IMR-90 (cell line): Measurements from ENCODE around the gene FBXW4. TPM values are rescaled to one million over a fixed set of nuclear protein-coding genes. Genes with fewer than 3 reads are reported as not detected.

ENCODE experiments used
- ATAC-seq: fragments of 200-7000 bp; cut with Tn5 transposase; 2 replicates; pipeline ENCODE4 v1.9.1; 2020; ENCODE audit warnings: low read depth, mild to moderate bottlenecking, moderate library complexity
- BruUV-seq: library from RNA; stranded (reverse); fragments of 400-500 nt; replicated peaks from 2 replicates; lab custom pipeline; 2021; lab: Mats Ljungman, UMichigan
- CTCF ChIA-PET: fragments of 300-600 bp; formaldehyde crosslinking; extraction: SDS; loops from one replicate; lab custom pipeline; 2021; ENCODE audit warnings: antibody characterized with exemption; lab: Yijun Ruan, JAX
- POLR2A ChIA-PET: fragments of 300-600 bp; sonication (Branson Sonifier 250); formaldehyde crosslinking; loops from one replicate; lab custom pipeline; 2022; ENCODE audit warnings: antibody characterized with exemption; ENCODE audit not compliant: unreplicated experiment; lab: Charles Lee
- DNase-seq: peaks from one replicate; pipeline ENCODE4 v3.0.0; 2013
- H2AFZ ChIP-seq: replicated peaks from 2 replicates; pipeline ENCODE3; 2013; ENCODE audit warnings: low read length, mild to moderate bottlenecking; ENCODE audit not compliant: poor library complexity
- H2AK5ac ChIP-seq: 2 replicates; pipeline ENCODE4 v1.6.1; 2013; ENCODE audit warnings: low read depth, low read length, inconsistent platforms
- H2AK9ac ChIP-seq: replicated peaks from 2 replicates; pipeline ENCODE3; 2013; ENCODE audit warnings: mild to moderate bottlenecking, low read depth, low read length, moderate library complexity; ENCODE audit not compliant: poor library complexity
- H2BK120ac ChIP-seq: 2 replicates; pipeline ENCODE4 v1.6.1; 2013; ENCODE audit warnings: low read depth, low read length, inconsistent platforms
- H2BK15ac ChIP-seq: 3 replicates; pipeline ENCODE4 v1.6.1; 2013; ENCODE audit warnings: low read depth, low read length, inconsistent platforms
- H2BK20ac ChIP-seq: 2 replicates; pipeline ENCODE4 v1.6.1; 2013; ENCODE audit warnings: low read depth, mild to moderate bottlenecking, inconsistent platforms, low read length, moderate library complexity
- H2BK5ac ChIP-seq: 2 replicates; pipeline ENCODE4 v1.6.1; 2013; ENCODE audit warnings: mild to moderate bottlenecking, low read depth, low read length, inconsistent platforms; ENCODE audit not compliant: poor library complexity, severe bottlenecking
- H3K14ac ChIP-seq: replicated peaks from 2 replicates; pipeline ENCODE4 v1.6.1; 2013; ENCODE audit warnings: low read depth, low read length, inconsistent platforms
- H3K18ac ChIP-seq: 2 replicates; pipeline ENCODE4 v1.6.1; 2013; ENCODE audit warnings: low read depth, low read length, control low read depth
- H3K23ac ChIP-seq: 2 replicates; pipeline ENCODE4 v1.6.1; 2013; ENCODE audit warnings: low read depth, low read length, inconsistent platforms
- H3K27ac ChIP-seq: 2 replicates; pipeline ENCODE4 v1.5.1; 2013; ENCODE audit warnings: mild to moderate bottlenecking, control low read depth, low read length; ENCODE audit not compliant: insufficient read depth
- H3K27me3 ChIP-seq: 2 replicates; pipeline ENCODE4 v1.6.1; 2013; ENCODE audit warnings: low read length; ENCODE audit not compliant: control insufficient read depth, insufficient read depth
- H3K36me3 ChIP-seq: 2 replicates; pipeline ENCODE4 v1.6.1; 2013; ENCODE audit warnings: low read length, mixed read lengths; ENCODE audit not compliant: control insufficient read depth, insufficient read depth
- H3K4ac ChIP-seq: 2 replicates; pipeline ENCODE4 v1.6.1; 2013; ENCODE audit warnings: low read depth, low read length, inconsistent platforms
- H3K4me1 ChIP-seq: 2 replicates; pipeline ENCODE4 v1.6.1; 2013; ENCODE audit warnings: low read length, mixed read lengths; ENCODE audit not compliant: control insufficient read depth, insufficient read depth
- H3K4me2 ChIP-seq: 2 replicates; pipeline ENCODE4 v1.6.1; 2013; ENCODE audit warnings: low read depth, mild to moderate bottlenecking, control low read depth, low read length, moderate library complexity
- H3K4me3 ChIP-seq: 2 replicates; pipeline ENCODE4 v1.5.1; 2013; ENCODE audit warnings: low read depth, mild to moderate bottlenecking, control low read depth, low read length, moderate library complexity; ENCODE audit not compliant: insufficient read depth
- H3K56ac ChIP-seq: 2 replicates; pipeline ENCODE4 v1.6.1; 2013; ENCODE audit warnings: low read length, inconsistent platforms; ENCODE audit not compliant: insufficient read depth; ENCODE audit errors: extremely low read depth
- H3K79me1 ChIP-seq, 2 experiments: 2 replicates each; pipeline ENCODE4 v1.6.1; 2013; ENCODE audit warnings: low read length in 2 of 2, inconsistent platforms in 1 of 2, low read depth in 1 of 2
- H3K9ac ChIP-seq: 2 replicates; pipeline ENCODE4 v1.6.1; 2013; ENCODE audit warnings: low read depth, low read length, control low read depth
- H3K9me1 ChIP-seq: 2 replicates; pipeline ENCODE4 v1.6.1; 2013; ENCODE audit warnings: low read length, inconsistent platforms; ENCODE audit not compliant: insufficient read depth
- H3K9me3 ChIP-seq: 2 replicates; pipeline ENCODE4 v1.6.1; 2013; ENCODE audit warnings: low read length; ENCODE audit not compliant: control insufficient read depth, insufficient read depth
- H4K20me1 ChIP-seq: 2 replicates; pipeline ENCODE4 v1.6.1; 2013; ENCODE audit warnings: low read length, inconsistent platforms; ENCODE audit not compliant: insufficient read depth
- H4K5ac ChIP-seq: 2 replicates; pipeline ENCODE4 v1.6.1; 2013; ENCODE audit warnings: mild to moderate bottlenecking, low read depth, low read length, control low read depth
- H4K8ac ChIP-seq, 2 experiments: 2 replicates each; pipeline ENCODE4 v1.6.1; 2013; ENCODE audit warnings: low read depth in 2 of 2, low read length in 2 of 2, control low read depth in 1 of 2, inconsistent platforms in 1 of 2
- H4K91ac ChIP-seq: 2 replicates; pipeline ENCODE4 v1.6.1; 2013; ENCODE audit warnings: low read depth, low read length, inconsistent platforms; ENCODE audit not compliant: insufficient read depth
- CHD1 ChIP-seq: IDR thresholded peaks from 2 replicates; pipeline ENCODE4 v1.6.1; 2012; ENCODE audit warnings: low read depth, low read length, improper control_type of control experiment
- CTCF ChIP-seq: conservative IDR thresholded peaks from 2 replicates; pipeline ENCODE4 v1.5.1; 2012; ENCODE audit warnings: mild to moderate bottlenecking, low read depth, low read length, improper control_type of control experiment
- MAFK ChIP-seq: IDR thresholded peaks from 2 replicates; pipeline ENCODE4 v1.6.1; 2012; ENCODE audit warnings: low read depth, low read length, improper control_type of control experiment
- POLR2A ChIP-seq: IDR thresholded peaks from 2 replicates; pipeline ENCODE4 v1.6.1; 2012; ENCODE audit warnings: mild to moderate bottlenecking, low read depth, low read length
- SMC3 ChIP-seq: fragments of 150-350 bp; IDR thresholded peaks from 2 replicates; pipeline ENCODE4 v1.6.1; 2016; ENCODE audit warnings: low read depth, mild to moderate bottlenecking, antibody characterized with exemption, low read length, moderate library complexity
- WGBS, 2 experiments: methylation state at CpG; one replicate each; pipeline versions ENCODE4 v1.1.5 to v1.1.7; 2013; ENCODE audit warnings: missing lambda C conversion rate in 2 of 2; ENCODE audit not compliant: insufficient read length in 1 of 2; ENCODE audit errors: extremely low coverage in 2 of 2; 5-methylcytosine and 5-hydroxymethylcytosine counted together
- dilution Hi-C: fragments of 300-500 bp; cut with HindIII; formaldehyde crosslinking; loops from one replicate; pipeline ENCODE4 v1.14.3; 2018; ENCODE audit warnings: low sequenced_read_pairs; ENCODE audit not compliant: unreplicated experiment
- in situ Hi-C: fragments of 300-500 bp; cut with MboI; formaldehyde crosslinking; loops from 3 replicates; pipeline ENCODE4 v1.14.3; 2019; ENCODE audit warnings: low sequenced_read_pairs, inconsistent platforms, mixed read lengths
- intact Hi-C: fragments of 100-400 bp; cut with micrococcal nuclease; formaldehyde crosslinking; loops from 2 replicates; pipeline ENCODE4 v1.10.0; 2022
- polyA plus RNA-seq, 3 experiments: library from polyadenylated mRNA; depleted of rRNA; stranded (reverse); fragments of >200 nt; gene quantifications; 2 replicates each; pipeline ENCODE4 v1.2.3, GENCODE V29; 2012; ENCODE audit warnings: low replicate concordance in 1 of 3
- total RNA-seq: library from RNA; depleted of rRNA; stranded (reverse); fragments of >200 nt; gene quantifications from 2 replicates; pipeline ENCODE4 v1.2.3, GENCODE V29; 2012
- TF ChIP-seq, protein P1 (sequence below): fragments of 150-350 bp; IDR thresholded peaks from 2 replicates; pipeline ENCODE4 v1.6.1; 2016; ENCODE audit warnings: low read depth, mild to moderate bottlenecking, low read length, moderate library complexity, borderline replicate concordance
- TF ChIP-seq, protein P2 (sequence below): fragments of 150-350 bp; IDR thresholded peaks from 2 replicates; pipeline ENCODE4 v1.6.1; 2017; ENCODE audit warnings: mild to moderate bottlenecking, antibody characterized with exemption, low read length, low read depth

Gene FBXW4
- total and polyA plus RNA-seq, 2 of the 4 experiments (the other 2 are of a cell fraction): 19.3 to 26.7 TPM

GRCh38 chr10:101569323-101569621 is 125.7 kb downstream of the FBXW4 start:
- Histone ChIP-seq H4K8ac (peak overlapping the region in 1 of 2 experiments; percentile 61; a peak in 1 of 4 replicates), H3K9me1 (no peaks in the 10 kb centered on the region; the same call in 1 of the 2 replicates), H4K5ac (no peak overlapping the region), H2BK15ac (no peak overlapping the region), H2BK120ac (no peak overlapping the region), H2BK5ac (no peak overlapping the region), H2BK20ac (no peak overlapping the region), H3K36me3 (no peaks in the 10 kb centered on the region), H3K4me1 (peaks cover 6% of the 10 kb centered on the region), H3K18ac (no peak overlapping the region), H3K4me3 (no peak overlapping the region), H3K4ac (no peak overlapping the region), H3K27me3 (peaks cover 46% of the 10 kb centered on the region), H2AFZ (peak overlapping the region; percentile 97), H4K20me1 (no peaks in the 10 kb centered on the region), H3K27ac (no peak overlapping the region), H3K14ac (no peak overlapping the region), H3K79me1 (no peaks in the 10 kb centered on the region), H3K23ac (no peak overlapping the region), H2AK9ac (peak overlapping the region; percentile 21), H3K56ac (no peak overlapping the region), H3K9ac (no peak overlapping the region), H4K91ac (no peak overlapping the region), H3K4me2 (peak overlapping the region; percentile 81; the same call in 1 of the 2 replicates), H3K9me3 (peaks cover 7% of the 10 kb centered on the region), H2AK5ac (no peak overlapping the region)
- intact Hi-C loops: no loop called here
- no peak for TF ChIP-seq SMC3
- TF ChIP-seq, protein P1, sequence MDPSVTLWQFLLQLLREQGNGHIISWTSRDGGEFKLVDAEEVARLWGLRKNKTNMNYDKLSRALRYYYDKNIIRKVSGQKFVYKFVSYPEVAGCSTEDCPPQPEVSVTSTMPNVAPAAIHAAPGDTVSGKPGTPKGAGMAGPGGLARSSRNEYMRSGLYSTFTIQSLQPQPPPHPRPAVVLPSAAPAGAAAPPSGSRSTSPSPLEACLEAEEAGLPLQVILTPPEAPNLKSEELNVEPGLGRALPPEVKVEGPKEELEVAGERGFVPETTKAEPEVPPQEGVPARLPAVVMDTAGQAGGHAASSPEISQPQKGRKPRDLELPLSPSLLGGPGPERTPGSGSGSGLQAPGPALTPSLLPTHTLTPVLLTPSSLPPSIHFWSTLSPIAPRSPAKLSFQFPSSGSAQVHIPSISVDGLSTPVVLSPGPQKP: no peak
- no peak for TF ChIP-seq MAFK
- TF ChIP-seq, protein P2, sequence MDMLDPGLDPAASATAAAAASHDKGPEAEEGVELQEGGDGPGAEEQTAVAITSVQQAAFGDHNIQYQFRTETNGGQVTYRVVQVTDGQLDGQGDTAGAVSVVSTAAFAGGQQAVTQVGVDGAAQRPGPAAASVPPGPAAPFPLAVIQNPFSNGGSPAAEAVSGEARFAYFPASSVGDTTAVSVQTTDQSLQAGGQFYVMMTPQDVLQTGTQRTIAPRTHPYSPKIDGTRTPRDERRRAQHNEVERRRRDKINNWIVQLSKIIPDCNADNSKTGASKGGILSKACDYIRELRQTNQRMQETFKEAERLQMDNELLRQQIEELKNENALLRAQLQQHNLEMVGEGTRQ: no peak
- no peak for TF ChIP-seq CHD1
- TF ChIP-seq POLR2A: no peak
- TF ChIP-seq CTCF: no peak
- ChIA-PET POLR2A (no interaction called here), CTCF (interaction anchor here (0.6 to 2.5 kb wide), 3 partner anchors 42 to 355 kb away, joined by 3 to 16 read pairs (median 5); no protein-coding TSS in a partner anchor)
- WGBS, 2 experiments: 3% methylated on average over 5 of the region's 11 CpGs; no CpG with 5 or more reads in 1 of the 2 experiments
- DNase-seq: no peak
- BruUV-seq: no TSS peak
- dilution Hi-C loops: no loop called here
- ATAC-seq: no peak
- in situ Hi-C loops: no loop called here
